Mesenchymal stem cell (in vitro differentiated cells and primary cell): Measurements from ENCODE around the gene ACMSD.

Experiments used
- DNase-seq: peaks from one replicate; pipeline ENCODE4 v3.0.0-alpha.2; 2013
- H2AFZ ChIP-seq: one replicate; pipeline ENCODE4 v1.6.1; 2013; ENCODE audit warnings: low read depth, mild to moderate bottlenecking, control low read depth, inconsistent platforms, low read length, moderate library complexity
- H2AK5ac ChIP-seq: 2 replicates; pipeline ENCODE4 v1.6.1; 2013; ENCODE audit warnings: low read length, moderate library complexity, mild to moderate bottlenecking, inconsistent platforms; ENCODE audit not compliant: severe bottlenecking
- H2BK120ac ChIP-seq: one replicate; pipeline ENCODE4 v1.6.1; 2013; ENCODE audit warnings: low read depth, mild to moderate bottlenecking, inconsistent platforms, low read length, moderate library complexity
- H2BK12ac ChIP-seq, 2 experiments: one replicate each; pipeline ENCODE4 v1.6.1; 2013; ENCODE audit warnings: inconsistent platforms in 2 of 2, low read length in 2 of 2, mild to moderate bottlenecking in 2 of 2, moderate library complexity in 2 of 2, control low read depth in 1 of 2
- H2BK15ac ChIP-seq: one replicate; pipeline ENCODE4 v1.6.1; 2013; ENCODE audit warnings: mild to moderate bottlenecking, low read depth, inconsistent platforms; ENCODE audit not compliant: poor library complexity, severe bottlenecking
- H2BK5ac ChIP-seq: 2 replicates; pipeline ENCODE4 v1.6.1; 2013; ENCODE audit warnings: low read depth, mild to moderate bottlenecking, low read length, control low read depth, inconsistent platforms; ENCODE audit not compliant: poor library complexity, severe bottlenecking
- H3K14ac ChIP-seq, 2 experiments: one replicate each; pipeline ENCODE4 v1.6.1; 2013; ENCODE audit warnings: inconsistent platforms in 2 of 2, low read length in 2 of 2, control low read depth in 1 of 2, mild to moderate bottlenecking in 1 of 2, moderate library complexity in 1 of 2
- H3K18ac ChIP-seq, 2 experiments: one replicate each; pipeline ENCODE4 v1.6.1; 2013; ENCODE audit warnings: inconsistent platforms in 2 of 2, low read length in 2 of 2, control low read depth in 1 of 2, low read depth in 1 of 2, mild to moderate bottlenecking in 1 of 2
- H3K23ac ChIP-seq, 2 experiments: one replicate each; pipeline ENCODE4 v1.6.1; 2013; ENCODE audit warnings: inconsistent platforms in 2 of 2, low read length in 2 of 2, mild to moderate bottlenecking in 2 of 2, moderate library complexity in 2 of 2, control low read depth in 1 of 2
- H3K27ac ChIP-seq: 2 replicates; pipeline ENCODE4 v1.5.1; 2013; ENCODE audit warnings: mild to moderate bottlenecking, moderate library complexity, low read length, control low read depth, inconsistent platforms; ENCODE audit not compliant: poor library complexity, severe bottlenecking
- H3K27me3 ChIP-seq, 2 experiments: 2 replicates each; pipeline versions ENCODE4 v1.6.1 to v1.7.0; 2013; ENCODE audit warnings: low read length in 2 of 2, mild to moderate bottlenecking in 2 of 2, moderate library complexity in 2 of 2, control low read depth in 1 of 2, inconsistent platforms in 1 of 2; ENCODE audit not compliant: control insufficient read depth in 1 of 2, insufficient read depth in 1 of 2
- H3K36me3 ChIP-seq, 2 experiments: 2 replicates each; pipeline versions ENCODE4 v1.6.1 to v1.7.0; 2013; ENCODE audit warnings: low read length in 2 of 2, control low read depth in 1 of 2, inconsistent platforms in 1 of 2, low read depth in 1 of 2, mild to moderate bottlenecking in 1 of 2; ENCODE audit not compliant: insufficient read depth in 2 of 2, control insufficient read depth in 1 of 2
- H3K4ac ChIP-seq, 2 experiments: one replicate each; pipeline ENCODE4 v1.6.1; 2013; ENCODE audit warnings: inconsistent platforms in 2 of 2, low read length in 2 of 2, mild to moderate bottlenecking in 2 of 2, moderate library complexity in 2 of 2, control low read depth in 1 of 2, low read depth in 1 of 2
- H3K4me1 ChIP-seq: 2 replicates; pipeline ENCODE4 v1.6.1; 2013; ENCODE audit warnings: low read depth, low read length, control low read depth; ENCODE audit not compliant: control insufficient read depth, insufficient read depth
- H3K4me2 ChIP-seq: 2 replicates; pipeline ENCODE4 v1.6.1; 2013; ENCODE audit warnings: low read length, mild to moderate bottlenecking, inconsistent platforms; ENCODE audit not compliant: poor library complexity, severe bottlenecking
- H3K4me3 ChIP-seq, 2 experiments: 2 replicates each; pipeline versions ENCODE4 v1.5.1 to v1.7.0; 2013; ENCODE audit warnings: low read length in 2 of 2, mild to moderate bottlenecking in 2 of 2, control low read depth in 1 of 2, low read depth in 1 of 2; ENCODE audit not compliant: insufficient read depth in 1 of 2
- H3K79me1 ChIP-seq: replicated peaks from 2 replicates; pipeline ENCODE4 v1.6.1; 2013; ENCODE audit warnings: mild to moderate bottlenecking, control low read depth, low read length, inconsistent platforms; ENCODE audit not compliant: poor library complexity, severe bottlenecking
- H3K9ac ChIP-seq: 2 replicates; pipeline ENCODE4 v1.7.0; 2013; ENCODE audit warnings: mild to moderate bottlenecking, low read length, moderate library complexity
- H3K9me3 ChIP-seq: 2 replicates; pipeline ENCODE4 v1.7.0; 2013; ENCODE audit warnings: mild to moderate bottlenecking, low read length; ENCODE audit not compliant: control insufficient read depth
- H4K8ac ChIP-seq: one replicate; pipeline ENCODE4 v1.6.1; 2013; ENCODE audit warnings: inconsistent platforms, mild to moderate bottlenecking, low read length, moderate library complexity
- H4K91ac ChIP-seq: one replicate; pipeline ENCODE4 v1.6.1; 2013; ENCODE audit warnings: mild to moderate bottlenecking, low read length, inconsistent platforms
- WGBS: methylation state at CpG from one replicate; pipeline ENCODE4 v1.1.7; 2013; ENCODE audit warnings: mixed read lengths; 5-methylcytosine and 5-hydroxymethylcytosine counted together

The ACMSD gene

DNA sequence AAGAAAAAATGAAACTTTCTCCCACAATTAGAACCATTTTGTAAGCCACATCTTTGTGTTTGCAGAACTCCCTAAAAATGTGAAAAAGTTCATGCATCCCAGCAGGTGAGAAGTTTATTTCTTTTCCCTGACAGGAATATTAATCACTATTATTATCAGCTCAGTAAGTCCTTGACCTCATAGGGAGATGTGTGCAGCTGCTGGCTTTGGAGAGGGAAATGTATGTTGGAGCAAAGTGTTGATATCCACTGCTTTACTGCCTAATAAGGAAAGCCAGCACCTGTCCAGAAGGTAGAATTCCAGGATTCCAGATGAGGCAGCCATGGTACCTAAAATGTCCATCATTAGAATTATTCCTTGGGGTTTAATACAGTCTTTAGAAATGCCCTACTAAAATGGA lies 44.4 kb downstream of the ACMSD start:
- H3K79me1 ChIP-seq = no peaks in the 10 kb centered on the region
- H3K14ac ChIP-seq = no peak overlapping the region
- no peak overlapping the region for H3K18ac ChIP-seq
- H4K91ac ChIP-seq = no peak overlapping the region
- no peak overlapping the region for H2BK5ac ChIP-seq
- H3K27ac ChIP-seq = no peak overlapping the region
- H3K4ac ChIP-seq = no peak overlapping the region
- no peak overlapping the region for H3K9ac ChIP-seq
- no peak for DNase-seq
- no peak overlapping the region for H2BK12ac ChIP-seq
- no peak overlapping the region for H4K8ac ChIP-seq
- no peaks in the 10 kb centered on the region for H3K4me1 ChIP-seq
- no peaks in the 10 kb centered on the region for H3K27me3 ChIP-seq
- no peak overlapping the region for H3K23ac ChIP-seq
- peaks cover 3% of the 10 kb centered on the region for H3K9me3 ChIP-seq
- no peak overlapping the region for H3K4me3 ChIP-seq
- no peak overlapping the region for H2BK120ac ChIP-seq
- no peaks in the 10 kb centered on the region for H3K36me3 ChIP-seq
- H3K4me2 ChIP-seq = no peak overlapping the region
- no peak overlapping the region for H2BK15ac ChIP-seq
- no peak overlapping the region for H2AFZ ChIP-seq
- no peak overlapping the region for H2AK5ac ChIP-seq

DNA sequence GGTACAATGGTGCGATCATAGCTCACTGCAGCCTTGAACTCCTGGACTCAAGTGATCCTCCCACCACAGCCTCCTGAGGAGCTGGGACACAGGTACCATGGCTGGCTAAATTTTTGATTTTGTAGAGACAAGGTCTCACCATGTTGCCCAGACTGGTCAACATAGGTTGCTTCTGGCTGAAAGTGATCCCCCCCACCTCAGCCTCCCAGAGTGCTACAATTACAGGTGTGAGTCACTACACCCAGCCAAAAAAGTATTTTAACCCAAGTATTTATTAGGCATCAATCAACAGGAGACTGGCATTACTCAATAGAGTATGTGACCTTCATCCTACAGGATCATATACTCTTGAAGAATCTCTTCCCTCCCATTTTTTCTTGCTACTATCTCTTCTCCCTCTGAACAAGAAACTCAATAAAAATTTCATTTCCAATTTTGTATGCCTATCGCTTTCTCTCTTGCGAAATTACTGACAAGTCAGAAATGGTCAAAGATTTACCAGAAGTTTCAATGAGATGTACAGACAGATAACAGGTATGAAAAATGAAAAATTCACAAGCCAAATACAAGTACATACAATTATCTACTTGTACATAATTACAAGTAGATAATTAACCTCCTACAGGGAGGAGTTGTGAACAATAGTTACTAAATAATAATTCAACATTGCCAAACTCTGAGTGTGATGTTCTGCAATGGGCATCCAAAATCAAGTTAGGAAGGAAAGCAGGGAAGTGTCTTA lies 45.3 kb downstream of the ACMSD start:
- H2AFZ ChIP-seq = no peak overlapping the region
- no peak overlapping the region for H3K18ac ChIP-seq
- no peak overlapping the region for H3K23ac ChIP-seq
- no peak overlapping the region for H2BK12ac ChIP-seq
- H2BK15ac ChIP-seq = no peak overlapping the region
- no peak overlapping the region for H2BK120ac ChIP-seq
- no peak for DNase-seq
- H4K91ac ChIP-seq = no peak overlapping the region
- H3K36me3 ChIP-seq = no peaks in the 10 kb centered on the region
- H3K27ac ChIP-seq = no peak overlapping the region
- H3K4me2 ChIP-seq = no peak overlapping the region
- no peaks in the 10 kb centered on the region for H3K4me1 ChIP-seq
- no peaks in the 10 kb centered on the region for H3K27me3 ChIP-seq
- 100% methylated on average over 3 of the region's 3 CpGs for WGBS
- no peak overlapping the region for H3K14ac ChIP-seq
- no peak overlapping the region for H3K9ac ChIP-seq
- no peak overlapping the region for H3K4ac ChIP-seq
- no peak overlapping the region for H3K4me3 ChIP-seq
- no peak overlapping the region for H2BK5ac ChIP-seq
- peaks cover 3% of the 10 kb centered on the region for H3K9me3 ChIP-seq
- H3K79me1 ChIP-seq = no peaks in the 10 kb centered on the region
- no peak overlapping the region for H2AK5ac ChIP-seq
- no peak overlapping the region for H4K8ac ChIP-seq

DNA sequence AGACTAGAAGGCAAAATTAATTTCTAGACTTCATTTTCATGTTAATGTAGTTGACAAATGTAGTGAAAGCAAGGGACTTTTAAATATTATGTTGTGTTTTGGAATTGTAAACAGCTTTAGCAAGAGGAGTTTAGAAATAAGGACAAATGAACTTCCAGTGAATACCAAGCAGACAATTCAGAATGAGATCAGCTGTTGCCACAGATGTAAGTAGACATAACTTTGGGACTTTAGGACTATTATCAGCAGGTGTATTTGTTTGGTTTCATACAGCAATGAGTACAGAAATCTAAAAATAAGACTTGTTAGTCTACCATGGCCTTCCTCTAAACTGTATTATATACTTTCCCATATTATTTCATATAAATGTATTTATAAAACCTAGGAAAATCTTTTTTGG lies 46.0 kb downstream of the ACMSD start:
- H3K14ac ChIP-seq = no peak overlapping the region
- H2BK120ac ChIP-seq = no peak overlapping the region
- no peak for DNase-seq
- H4K8ac ChIP-seq = no peak overlapping the region
- no peak overlapping the region for H2BK5ac ChIP-seq
- no peak overlapping the region for H4K91ac ChIP-seq
- peaks cover under 1% of the 10 kb centered on the region for H3K9me3 ChIP-seq
- H3K23ac ChIP-seq = no peak overlapping the region
- H3K27me3 ChIP-seq = no peaks in the 10 kb centered on the region
- no peak overlapping the region for H3K9ac ChIP-seq
- no peaks in the 10 kb centered on the region for H3K4me1 ChIP-seq
- H3K79me1 ChIP-seq = no peaks in the 10 kb centered on the region
- H3K4ac ChIP-seq = no peak overlapping the region
- no peak overlapping the region for H3K4me2 ChIP-seq
- no peak overlapping the region for H3K4me3 ChIP-seq
- H2AK5ac ChIP-seq = no peak overlapping the region
- H3K36me3 ChIP-seq = no peaks in the 10 kb centered on the region
- H2AFZ ChIP-seq = no peak overlapping the region
- H2BK12ac ChIP-seq = no peak overlapping the region
- H2BK15ac ChIP-seq = no peak overlapping the region
- no peak overlapping the region for H3K18ac ChIP-seq
- H3K27ac ChIP-seq = no peak overlapping the region

DNA sequence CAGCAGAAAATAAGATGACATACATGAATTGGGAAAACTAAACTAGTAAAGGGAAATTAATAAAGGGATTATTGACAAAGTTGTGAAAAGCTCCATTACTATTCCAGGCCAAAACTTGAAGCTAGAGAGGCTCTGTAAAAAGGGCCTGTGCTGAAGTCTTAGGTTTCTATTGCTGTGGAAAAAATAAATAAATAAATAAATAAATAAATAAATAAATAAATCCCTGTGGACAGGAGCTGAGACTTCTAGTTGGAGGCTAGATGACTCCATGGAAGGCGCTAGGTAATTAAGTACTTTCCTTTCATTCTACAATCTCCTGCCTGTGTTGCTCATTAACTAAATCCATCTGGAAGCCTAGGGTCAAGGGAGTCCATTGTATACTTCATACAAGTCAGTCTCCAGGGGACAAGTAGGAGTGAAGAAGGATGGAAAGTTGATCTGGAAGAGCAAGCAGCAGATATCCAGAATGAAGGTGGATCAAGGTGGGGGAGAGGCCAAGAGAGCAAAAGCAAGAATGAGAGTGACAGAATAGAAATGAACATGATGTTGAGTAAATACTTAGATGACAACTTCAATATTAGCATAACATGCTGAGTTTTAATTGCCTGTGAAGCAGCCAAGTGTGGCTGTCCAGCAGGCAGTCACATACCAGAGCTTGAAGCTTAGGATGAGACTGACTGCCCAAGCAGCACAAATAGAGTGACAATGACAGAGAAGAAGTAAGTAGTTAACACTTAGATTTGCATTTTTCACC lies 54.0 kb downstream of the ACMSD start:
- Histone ChIP-seq H2BK12ac (no peak overlapping the region), H3K9me3 (no peaks in the 10 kb centered on the region), H2BK5ac (no peak overlapping the region)

More for the DNA sequence above, 54.0 kb downstream of the ACMSD start:
- no peak overlapping the region for H3K14ac ChIP-seq
- H3K27ac ChIP-seq = no peak overlapping the region
- no peak for DNase-seq
- H3K4me1 ChIP-seq = no peaks in the 10 kb centered on the region
- H4K8ac ChIP-seq = no peak overlapping the region
- no peaks in the 10 kb centered on the region for H3K36me3 ChIP-seq
- no peak overlapping the region for H3K9ac ChIP-seq
- WGBS = no CpG with 5 or more reads among the region's 1 CpG
- no peaks in the 10 kb centered on the region for H3K27me3 ChIP-seq
- no peak overlapping the region for H2BK15ac ChIP-seq
- H3K4me2 ChIP-seq = no peak overlapping the region
- no peak overlapping the region for H3K4ac ChIP-seq
- no peak overlapping the region for H2AFZ ChIP-seq
- H2BK120ac ChIP-seq = no peak overlapping the region
- H3K79me1 ChIP-seq = no peaks in the 10 kb centered on the region
- no peak overlapping the region for H3K18ac ChIP-seq
- no peak overlapping the region for H3K23ac ChIP-seq
- no peak overlapping the region for H4K91ac ChIP-seq
- no peak overlapping the region for H3K4me3 ChIP-seq
- no peak overlapping the region for H2AK5ac ChIP-seq
